ENCODE results near the gene RNASE1.
"Not testable (repeated sequence)": the region's sequence is repeated elsewhere in the genome, so short reads cannot be mapped to it uniquely, and the experiment has no call there.

The RNASE1 gene

DNA sequence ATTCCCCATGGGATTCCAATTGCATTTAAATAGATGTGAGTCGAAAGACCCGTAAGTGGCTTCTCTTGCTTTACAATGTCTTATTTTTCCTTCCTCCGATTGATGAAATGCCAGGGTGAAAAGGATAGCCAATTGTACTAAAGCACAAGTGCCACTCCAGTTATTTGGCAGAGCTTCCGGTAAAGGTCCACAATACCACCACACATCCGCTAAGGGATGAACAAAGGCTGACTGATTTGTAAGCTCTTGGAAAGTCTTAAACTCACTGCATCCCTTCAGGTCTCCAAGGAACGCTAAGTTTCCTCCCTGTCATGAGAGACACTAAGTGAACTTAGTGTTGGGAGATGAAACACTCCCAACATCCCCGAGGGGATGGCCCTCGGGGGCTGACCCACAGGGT is 21.2 kb upstream of the RNASE1 start:
- Mint-ChIP-seq H3K27ac (ENCODE audit: low read depth) (no peak overlapping the region), H3K4me1 (no peaks in the 10 kb centered on the region), H3K9me3 (peaks cover 5% of the 10 kb centered on the region), H3K27me3 (peaks cover 41% of the 10 kb centered on the region), H3K4me3 (no peak overlapping the region), H3K36me3 (ENCODE audit: insufficient read depth) (no peaks in the 10 kb centered on the region)
- DNase-seq (ENCODE audit: low spot score in 2 of 2) (no peak), ATAC-seq (replicated peaks; ENCODE audit: extremely low read depth, poor library complexity, severe bottlenecking) (no peak)

GRCh38 chr14:20821521-20822108 is 19.0 kb upstream of the RNASE1 start:
- not testable (repeated sequence) for H3K9me3 Mint-ChIP-seq; H3K4me1 Mint-ChIP-seq; H3K4me3 Mint-ChIP-seq; H3K36me3 Mint-ChIP-seq (ENCODE audit: insufficient read depth); DNase-seq (ENCODE audit: low spot score in 2 of 2); ATAC-seq (replicated peaks; ENCODE audit: extremely low read depth, poor library complexity, severe bottlenecking); H3K27ac Mint-ChIP-seq (ENCODE audit: low read depth)
- peaks cover 35% of the 10 kb centered on the region for H3K27me3 Mint-ChIP-seq

GRCh38 chr14:20820063-20820904 is 17.6 kb upstream of the RNASE1 start:
- no peaks in the 10 kb centered on the region for H3K4me1 Mint-ChIP-seq
- H3K36me3 Mint-ChIP-seq (ENCODE audit: insufficient read depth), result no peaks in the 10 kb centered on the region
- no peak for DNase-seq (ENCODE audit: low spot score in 2 of 2)
- no peak overlapping the region for H3K27ac Mint-ChIP-seq (ENCODE audit: low read depth)
- no peak for ATAC-seq (replicated peaks; ENCODE audit: extremely low read depth, poor library complexity, severe bottlenecking)
- no peak overlapping the region for H3K4me3 Mint-ChIP-seq
- H3K9me3 Mint-ChIP-seq, result no peaks in the 10 kb centered on the region
- H3K27me3 Mint-ChIP-seq, result peaks cover 33% of the 10 kb centered on the region

DNA sequence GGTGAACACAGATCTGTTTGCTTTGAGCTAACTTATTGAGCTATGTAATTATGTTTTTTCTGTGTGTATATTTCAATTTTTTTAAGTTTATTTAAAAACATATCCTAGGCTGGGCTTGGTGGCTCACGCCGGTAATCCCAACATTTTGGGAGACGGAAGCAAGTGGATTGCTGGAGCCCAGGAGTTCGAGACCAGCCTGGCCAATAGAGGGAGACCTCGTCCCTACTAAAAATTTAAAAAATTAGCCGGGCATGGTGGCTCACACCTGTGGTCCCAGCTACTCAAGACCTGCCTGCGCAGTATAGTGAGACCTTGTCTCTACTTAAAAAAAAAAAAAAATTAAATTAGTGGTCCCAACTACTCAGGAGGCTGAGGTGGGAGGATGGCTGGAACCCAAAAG is 16.2 kb upstream of the RNASE1 start:
- no peak overlapping the region for H3K4me3 Mint-ChIP-seq
- H3K27ac Mint-ChIP-seq (ENCODE audit: low read depth), result no peak overlapping the region
- ATAC-seq (replicated peaks; ENCODE audit: extremely low read depth, poor library complexity, severe bottlenecking) (no peak), DNase-seq (ENCODE audit: low spot score in 2 of 2) (no peak)
- no peaks in the 10 kb centered on the region for H3K9me3 Mint-ChIP-seq
- peaks cover 23% of the 10 kb centered on the region for H3K27me3 Mint-ChIP-seq
- H3K4me1 Mint-ChIP-seq, result no peaks in the 10 kb centered on the region
- H3K36me3 Mint-ChIP-seq (ENCODE audit: insufficient read depth), result no peaks in the 10 kb centered on the region

- H3K27ac Mint-ChIP-seq (ENCODE audit: low read depth); H3K36me3 Mint-ChIP-seq (ENCODE audit: insufficient read depth); H3K9me3 Mint-ChIP-seq; ATAC-seq (replicated peaks; ENCODE audit: extremely low read depth, poor library complexity, severe bottlenecking); DNase-seq (ENCODE audit: low spot score in 2 of 2); H3K4me1 Mint-ChIP-seq; H3K4me3 Mint-ChIP-seq: not testable (repeated sequence)
- H3K27me3 Mint-ChIP-seq, result peaks cover 10% of the 10 kb centered on the region
These were observed 13.3 kb upstream of the RNASE1 start for GRCh38 chr14:20815946-20816345.

- ATAC-seq (replicated peaks; ENCODE audit: extremely low read depth, poor library complexity, severe bottlenecking) (no peak), DNase-seq (ENCODE audit: low spot score in 2 of 2) (no peak)
- Mint-ChIP-seq H3K4me1 (no peaks in the 10 kb centered on the region), H3K36me3 (ENCODE audit: insufficient read depth) (no peaks in the 10 kb centered on the region), H3K27me3 (peaks cover 24% of the 10 kb centered on the region), H3K4me3 (no peak overlapping the region), H3K9me3 (no peaks in the 10 kb centered on the region), H3K27ac (ENCODE audit: low read depth) (no peak overlapping the region)
These were observed 9.6 kb upstream of the RNASE1 start for GRCh38 chr14:20811986-20812975.

DNA sequence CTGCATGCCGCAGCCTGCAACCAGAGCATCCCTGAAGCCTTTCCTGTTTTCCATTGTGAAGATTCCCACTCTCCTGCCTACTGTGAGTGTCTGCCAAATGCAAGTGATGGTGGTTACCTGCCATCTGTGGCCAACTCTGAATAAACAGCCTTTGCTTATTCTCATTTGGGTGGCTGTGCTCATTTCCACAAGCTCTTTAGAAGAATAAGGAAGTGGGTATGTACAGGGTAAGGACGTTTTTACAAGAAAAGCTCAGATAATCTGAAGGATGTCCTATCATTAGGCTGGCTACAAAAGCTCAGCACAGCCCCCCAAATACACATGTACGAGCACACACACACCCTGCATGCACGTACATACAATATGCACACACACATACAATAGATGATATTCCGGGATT is 7.3 kb upstream of the RNASE1 start:
- Mint-ChIP-seq H3K36me3 (ENCODE audit: insufficient read depth) (no peaks in the 10 kb centered on the region), H3K9me3 (no peaks in the 10 kb centered on the region), H3K4me1 (no peaks in the 10 kb centered on the region), H3K27ac (ENCODE audit: low read depth) (no peak overlapping the region), H3K4me3 (no peak overlapping the region), H3K27me3 (peaks cover 45% of the 10 kb centered on the region)
- DNase-seq (ENCODE audit: low spot score in 2 of 2), result no peak
- no peak for ATAC-seq (replicated peaks; ENCODE audit: extremely low read depth, poor library complexity, severe bottlenecking)

GRCh38 chr14:20808162-20808483 is 5.5 kb upstream of the RNASE1 start:
- DNase-seq (ENCODE audit: low spot score in 2 of 2) (no peak), ATAC-seq (replicated peaks; ENCODE audit: extremely low read depth, poor library complexity, severe bottlenecking) (no peak)
- H3K36me3 Mint-ChIP-seq (ENCODE audit: insufficient read depth), result no peaks in the 10 kb centered on the region
- no peak overlapping the region for H3K4me3 Mint-ChIP-seq
- no peak overlapping the region for H3K27ac Mint-ChIP-seq (ENCODE audit: low read depth)
- no peaks in the 10 kb centered on the region for H3K4me1 Mint-ChIP-seq
- H3K9me3 Mint-ChIP-seq, result no peaks in the 10 kb centered on the region
- H3K27me3 Mint-ChIP-seq, result peaks cover 45% of the 10 kb centered on the region

- Mint-ChIP-seq H3K27ac (ENCODE audit: low read depth) (no peak overlapping the region), H3K4me3 (no peak overlapping the region), H3K4me1 (no peaks in the 10 kb centered on the region), H3K9me3 (no peaks in the 10 kb centered on the region), H3K27me3 (peaks cover 51% of the 10 kb centered on the region), H3K36me3 (ENCODE audit: insufficient read depth) (no peaks in the 10 kb centered on the region)
- no peak for DNase-seq (ENCODE audit: low spot score in 2 of 2)
- ATAC-seq (replicated peaks; ENCODE audit: extremely low read depth, poor library complexity, severe bottlenecking), result no peak
These were observed 4.9 kb upstream of the RNASE1 start for GRCh38 chr14:20807304-20808161.

GRCh38 chr14:20805485-20805884 is 2.8 kb upstream of the RNASE1 start:
- ATAC-seq (replicated peaks; ENCODE audit: extremely low read depth, poor library complexity, severe bottlenecking) (no peak), DNase-seq (ENCODE audit: low spot score in 2 of 2) (no peak)
- no peak overlapping the region for H3K4me3 Mint-ChIP-seq
- H3K27ac Mint-ChIP-seq (ENCODE audit: low read depth), result no peak overlapping the region
- H3K4me1 Mint-ChIP-seq, result peaks cover 8% of the 10 kb centered on the region
- no peaks in the 10 kb centered on the region for H3K36me3 Mint-ChIP-seq (ENCODE audit: insufficient read depth)
- H3K27me3 Mint-ChIP-seq, result peaks cover 70% of the 10 kb centered on the region
- H3K9me3 Mint-ChIP-seq, result no peaks in the 10 kb centered on the region

DNA sequence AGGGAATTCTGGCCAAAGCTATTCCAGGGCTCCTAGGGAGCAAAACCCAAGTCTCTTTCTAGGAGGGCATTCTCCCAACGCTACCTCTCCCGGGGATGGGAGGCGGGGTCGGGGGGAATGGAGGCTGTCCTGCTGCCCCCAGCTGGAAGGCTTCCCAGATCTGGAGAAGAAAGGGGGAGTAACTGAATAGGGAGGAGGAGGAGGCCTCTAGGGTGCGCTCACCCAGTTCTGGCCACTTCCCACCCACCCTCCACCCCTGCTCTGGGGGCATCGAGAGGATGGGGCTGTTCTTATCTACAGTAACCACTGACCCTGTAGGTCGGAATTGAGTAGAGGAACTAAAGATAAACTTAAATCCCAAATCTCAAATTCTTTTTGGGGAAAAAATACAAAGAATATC is 579 bp upstream of the RNASE1 start:
- H3K27ac Mint-ChIP-seq (ENCODE audit: low read depth), result no peak overlapping the region
- H3K36me3 Mint-ChIP-seq (ENCODE audit: insufficient read depth), result no peaks in the 10 kb centered on the region
- H3K9me3 Mint-ChIP-seq, result no peaks in the 10 kb centered on the region
- ATAC-seq (replicated peaks; ENCODE audit: extremely low read depth, poor library complexity, severe bottlenecking), result no peak
- H3K4me1 Mint-ChIP-seq, result peaks cover 8% of the 10 kb centered on the region
- H3K27me3 Mint-ChIP-seq, result peaks cover 59% of the 10 kb centered on the region
- no peak for DNase-seq (ENCODE audit: low spot score in 2 of 2)
- no peak overlapping the region for H3K4me3 Mint-ChIP-seq

- no peaks in the 10 kb centered on the region for H3K9me3 Mint-ChIP-seq
- H3K27ac Mint-ChIP-seq (ENCODE audit: low read depth), result no peak overlapping the region
- ATAC-seq (replicated peaks; ENCODE audit: extremely low read depth, poor library complexity, severe bottlenecking) (no peak), DNase-seq (ENCODE audit: low spot score in 2 of 2) (no peak)
- H3K27me3 Mint-ChIP-seq, result peaks cover 50% of the 10 kb centered on the region
- peaks cover 8% of the 10 kb centered on the region for H3K4me1 Mint-ChIP-seq
- no peak overlapping the region for H3K4me3 Mint-ChIP-seq
- H3K36me3 Mint-ChIP-seq (ENCODE audit: insufficient read depth), result no peaks in the 10 kb centered on the region
These were observed 918 bp downstream of the RNASE1 start for GRCh38 chr14:20801726-20802125.
